ENCODE data around the gene LSM7. TPM values are rescaled to one million over a fixed set of nuclear protein-coding genes. Genes with fewer than 3 reads are reported as not detected.
A peak's percentile ranks its signal among the peaks of the same experiment; 100 is the strongest.

Gene LSM7
- total and polyA plus RNA-seq, 9 of the 15 experiments (the other 6 are each of a cell fraction or from before 2014, with no cell fraction given) = 40.5 to 690 (median 265) TPM

GRCh38 chr19:2341244-2341751 is 12.9 kb upstream of the LSM7 start (continued):
- TF ChIP-seq, protein P1, sequence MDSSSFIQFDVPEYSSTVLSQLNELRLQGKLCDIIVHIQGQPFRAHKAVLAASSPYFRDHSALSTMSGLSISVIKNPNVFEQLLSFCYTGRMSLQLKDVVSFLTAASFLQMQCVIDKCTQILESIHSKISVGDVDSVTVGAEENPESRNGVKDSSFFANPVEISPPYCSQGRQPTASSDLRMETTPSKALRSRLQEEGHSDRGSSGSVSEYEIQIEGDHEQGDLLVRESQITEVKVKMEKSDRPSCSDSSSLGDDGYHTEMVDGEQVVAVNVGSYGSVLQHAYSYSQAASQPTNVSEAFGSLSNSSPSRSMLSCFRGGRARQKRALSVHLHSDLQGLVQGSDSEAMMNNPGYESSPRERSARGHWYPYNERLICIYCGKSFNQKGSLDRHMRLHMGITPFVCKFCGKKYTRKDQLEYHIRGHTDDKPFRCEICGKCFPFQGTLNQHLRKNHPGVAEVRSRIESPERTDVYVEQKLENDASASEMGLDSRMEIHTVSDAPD (CRISPR knock-in tag; IDR thresholded peaks at IDR 0.05) = no peak
- TF ChIP-seq, protein P2, sequence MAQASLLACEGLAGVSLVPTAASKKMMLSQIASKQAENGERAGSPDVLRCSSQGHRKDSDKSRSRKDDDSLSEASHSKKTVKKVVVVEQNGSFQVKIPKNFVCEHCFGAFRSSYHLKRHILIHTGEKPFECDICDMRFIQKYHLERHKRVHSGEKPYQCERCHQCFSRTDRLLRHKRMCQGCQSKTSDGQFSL (CRISPR knock-in tag; IDR thresholded peaks at IDR 0.05) = peak; percentile 83
- TF ChIP-seq, protein P2 (tag; IDR thresholded peaks at IDR 0.05) = no peak
- no peak for TF ChIP-seq CUX1 (CRISPR knock-in tag; IDR thresholded peaks at IDR 0.05)
- peak; percentile 76 for TF ChIP-seq SPI1 (IDR thresholded peaks at IDR 0.05; ENCODE audit: borderline replicate concordance, low read depth, low read length)
- TF ChIP-seq, protein P3, sequence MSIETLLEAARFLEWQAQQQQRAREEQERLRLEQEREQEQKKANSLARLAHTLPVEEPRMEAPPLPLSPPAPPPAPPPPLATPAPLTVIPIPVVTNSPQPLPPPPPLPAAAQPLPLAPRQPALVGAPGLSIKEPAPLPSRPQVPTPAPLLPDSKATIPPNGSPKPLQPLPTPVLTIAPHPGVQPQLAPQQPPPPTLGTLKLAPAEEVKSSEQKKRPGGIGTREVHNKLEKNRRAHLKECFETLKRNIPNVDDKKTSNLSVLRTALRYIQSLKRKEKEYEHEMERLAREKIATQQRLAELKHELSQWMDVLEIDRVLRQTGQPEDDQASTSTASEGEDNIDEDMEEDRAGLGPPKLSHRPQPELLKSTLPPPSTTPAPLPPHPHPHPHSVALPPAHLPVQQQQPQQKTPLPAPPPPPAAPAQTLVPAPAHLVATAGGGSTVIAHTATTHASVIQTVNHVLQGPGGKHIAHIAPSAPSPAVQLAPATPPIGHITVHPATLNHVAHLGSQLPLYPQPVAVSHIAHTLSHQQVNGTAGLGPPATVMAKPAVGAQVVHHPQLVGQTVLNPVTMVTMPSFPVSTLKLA (conservative IDR thresholded peaks at IDR 0.05) = peak; percentile 23 to 79; a peak in 2 of 4 replicates
- no peak for TF ChIP-seq TRIM24 (IDR thresholded peaks at IDR 0.05)
- TF ChIP-seq NONO (IDR thresholded peaks at IDR 0.05; ENCODE audit: low read depth in 2 of 2, low read length in 1 of 2) = no peak
- TF ChIP-seq ZNF140 (CRISPR knock-in tag; IDR thresholded peaks at IDR 0.05) = no peak
- TF ChIP-seq TFAP4 (CRISPR knock-in tag; IDR thresholded peaks at IDR 0.05; ENCODE audit: borderline replicate concordance) = peak; percentile 40; the same call in 1 of the 2 replicates
- TF ChIP-seq KDM4B (IDR thresholded peaks at IDR 0.05; ENCODE audit: borderline replicate concordance in 2 of 2, low read depth in 1 of 2) = 0 out of 4 replicates have a peak, but pooled peaks of 1 of the 2 experiments have one; percentile 39
- TF ChIP-seq, protein P4, sequence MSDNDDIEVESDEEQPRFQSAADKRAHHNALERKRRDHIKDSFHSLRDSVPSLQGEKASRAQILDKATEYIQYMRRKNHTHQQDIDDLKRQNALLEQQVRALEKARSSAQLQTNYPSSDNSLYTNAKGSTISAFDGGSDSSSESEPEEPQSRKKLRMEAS (CRISPR knock-in tag; IDR thresholded peaks at IDR 0.05) = peak; percentile 69
- TF ChIP-seq RBFOX2 (IDR thresholded peaks at IDR 0.05; ENCODE audit: low read depth, low read length) = peak; percentile 38; the same call in 1 of the 2 replicates
- peak in 1 of 2 experiments; percentile 54; a peak in 1 of 4 replicates for TF ChIP-seq MAZ (CRISPR knock-in tag; conservative IDR thresholded peaks at IDR 0.05 in 1 of 2, IDR thresholded peaks at IDR 0.05 in 1 of 2)
- TF ChIP-seq CBX1 (IDR thresholded peaks at IDR 0.05; ENCODE audit: low read depth) = peak; percentile 65; the same call in 1 of the 2 replicates
- TF ChIP-seq ZFPM2 (CRISPR knock-in tag; IDR thresholded peaks at IDR 0.05) = no peak

Data from K562 (cell line).